DND-41 (cell line): ENCODE results near the gene AUH.

Experiments
- EZH2 ChIP-seq: IDR thresholded peaks from 3 replicates; pipeline ENCODE4 v1.6.1; 2012; ENCODE audit warnings: borderline replicate concordance, low read depth, mild to moderate bottlenecking, moderate library complexity, low read length, inconsistent platforms; ENCODE audit not compliant: severe bottlenecking
- TF ChIP-seq, protein P1 (sequence below): IDR thresholded peaks from 2 replicates; pipeline ENCODE4 v1.5.1; 2012; ENCODE audit warnings: borderline replicate concordance, low read length, moderate library complexity, mild to moderate bottlenecking; ENCODE audit not compliant: poor library complexity, severe bottlenecking; ENCODE audit errors: extremely low read depth

DNA sequence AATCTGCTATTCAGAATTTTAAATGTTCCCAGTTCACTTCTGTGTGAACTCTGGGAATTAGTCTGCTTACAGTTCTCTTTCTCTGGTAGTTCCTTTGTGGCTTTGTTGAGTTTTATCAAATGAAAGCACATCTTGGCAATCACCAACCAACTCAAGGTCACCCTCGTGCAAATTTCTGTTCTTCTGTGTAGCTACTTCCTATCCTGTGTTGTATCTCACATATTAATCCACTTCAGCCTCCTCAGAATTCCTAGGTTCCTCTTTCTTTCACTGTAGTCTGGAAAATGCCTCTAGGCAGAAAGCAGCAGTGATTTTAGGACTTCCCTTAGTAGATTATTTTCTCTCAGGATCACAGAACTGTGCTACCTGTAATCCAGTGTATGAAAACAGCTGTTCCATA lies 100.3 kb downstream of the AUH start:
- TF ChIP-seq, protein P1, sequence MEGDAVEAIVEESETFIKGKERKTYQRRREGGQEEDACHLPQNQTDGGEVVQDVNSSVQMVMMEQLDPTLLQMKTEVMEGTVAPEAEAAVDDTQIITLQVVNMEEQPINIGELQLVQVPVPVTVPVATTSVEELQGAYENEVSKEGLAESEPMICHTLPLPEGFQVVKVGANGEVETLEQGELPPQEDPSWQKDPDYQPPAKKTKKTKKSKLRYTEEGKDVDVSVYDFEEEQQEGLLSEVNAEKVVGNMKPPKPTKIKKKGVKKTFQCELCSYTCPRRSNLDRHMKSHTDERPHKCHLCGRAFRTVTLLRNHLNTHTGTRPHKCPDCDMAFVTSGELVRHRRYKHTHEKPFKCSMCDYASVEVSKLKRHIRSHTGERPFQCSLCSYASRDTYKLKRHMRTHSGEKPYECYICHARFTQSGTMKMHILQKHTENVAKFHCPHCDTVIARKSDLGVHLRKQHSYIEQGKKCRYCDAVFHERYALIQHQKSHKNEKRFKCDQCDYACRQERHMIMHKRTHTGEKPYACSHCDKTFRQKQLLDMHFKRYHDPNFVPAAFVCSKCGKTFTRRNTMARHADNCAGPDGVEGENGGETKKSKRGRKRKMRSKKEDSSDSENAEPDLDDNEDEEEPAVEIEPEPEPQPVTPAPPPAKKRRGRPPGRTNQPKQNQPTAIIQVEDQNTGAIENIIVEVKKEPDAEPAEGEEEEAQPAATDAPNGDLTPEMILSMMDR = no peak
- TF ChIP-seq EZH2 = no peak
